ENCODE data around the gene UNC13A. TPM values are rescaled to one million over a fixed set of nuclear protein-coding genes. Genes with fewer than 3 reads are reported as not detected.

UNC13A gene
- total RNA-seq, 1 experiment from 2014 or later = 22.2 TPM

DNA sequence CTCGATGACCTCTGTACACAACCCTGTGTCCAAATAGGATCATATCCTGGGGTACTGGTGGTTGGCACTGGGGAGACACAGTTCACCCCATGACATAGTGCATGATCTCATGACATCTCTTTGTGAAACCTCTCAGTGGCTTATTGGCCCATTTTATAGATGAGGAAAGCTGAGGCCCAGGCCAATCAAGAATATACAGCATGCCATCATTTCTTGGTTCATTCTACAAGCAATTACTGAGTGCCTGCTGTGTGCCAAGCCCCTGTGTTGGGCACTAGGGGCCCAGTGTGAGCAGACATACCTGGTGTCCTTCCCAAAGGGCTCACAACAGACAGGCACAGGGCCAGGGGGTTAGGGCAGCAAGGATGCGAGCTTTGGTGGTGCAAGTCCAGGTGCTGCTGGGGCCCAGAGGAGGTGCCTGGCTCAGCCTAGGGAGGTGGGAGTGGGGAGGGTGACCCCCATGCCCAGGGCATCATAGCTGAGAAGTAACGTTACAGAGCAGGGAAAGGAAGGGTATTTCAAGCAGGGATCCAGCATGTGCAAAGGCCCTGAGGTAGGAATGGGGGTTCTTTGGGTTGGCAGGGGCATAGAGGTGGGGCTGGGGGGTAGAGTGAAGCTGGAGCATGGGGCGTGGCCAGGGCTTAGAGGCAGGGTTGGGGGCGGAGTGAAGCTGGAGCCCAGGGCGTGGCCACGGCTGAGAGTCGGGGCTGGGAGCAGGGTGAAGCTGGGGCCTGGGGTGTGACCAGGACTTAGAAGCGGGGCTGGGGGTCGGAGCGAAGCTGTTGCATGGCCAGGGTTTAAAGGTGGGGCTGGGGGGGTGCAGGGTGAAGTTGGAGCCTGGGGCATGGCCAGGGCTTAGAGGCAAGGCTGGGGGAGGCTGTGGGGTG is 112.0 kb downstream of the UNC13A start:
- Histone ChIP-seq H3K4ac (ENCODE audit: low read depth, low read length) (no peak overlapping the region), H3K4me2 (ENCODE audit: insufficient read depth, insufficient read length, low read length) (no peak overlapping the region), H2BK120ac (ENCODE audit: low read depth, low read length, poor library complexity, severe bottlenecking) (no peak overlapping the region), H3K18ac (ENCODE audit: insufficient read length, low read depth, low read length) (no peak overlapping the region), H3K27me3 (ENCODE audit: insufficient read depth, low read length) (no peaks in the 10 kb centered on the region), H3K23ac (ENCODE audit: insufficient read length, low read depth, low read length) (no peak overlapping the region), H3K79me1 (ENCODE audit: insufficient read depth, low read depth, low read length, poor library complexity, severe bottlenecking) (no peaks in the 10 kb centered on the region), H4K5ac (ENCODE audit: insufficient read length, low read depth, low read length) (no peak overlapping the region), H3K56ac (ENCODE audit: insufficient read length, low read depth, low read length) (no peak overlapping the region), H3K27ac (ENCODE audit: insufficient read length, low read depth, low read length) (no peak overlapping the region), H3K79me2 (ENCODE audit: insufficient read depth, low read length) (no peaks in the 10 kb centered on the region), H3K4me1 (ENCODE audit: insufficient read depth, low read length) (no peaks in the 10 kb centered on the region; the same call in 1 of the 2 replicates), H3K23me2 (ENCODE audit: insufficient read length, low read depth, low read length, poor library complexity, severe bottlenecking) (peaks cover 3% of the 10 kb centered on the region), H3T11ph (ENCODE audit: low read length) (no peak overlapping the region), H2BK5ac (ENCODE audit: insufficient read length, low read length) (no peak overlapping the region), H3K14ac (ENCODE audit: insufficient read depth, low read length) (no peak overlapping the region), H2BK12ac (ENCODE audit: insufficient read length, low read depth, low read length) (no peak overlapping the region), H3K9me3 (ENCODE audit: control insufficient read depth, low read depth, low read length) (no peaks in the 10 kb centered on the region), H2AK5ac (ENCODE audit: insufficient read length, low read length) (no peak overlapping the region), H3K9ac (ENCODE audit: extremely low read depth, insufficient read length, low read length) (no peak overlapping the region), H4K91ac (ENCODE audit: insufficient read length, low read depth, low read length) (no peak overlapping the region), H2AFZ (ENCODE audit: low read length) (no peak overlapping the region), H4K20me1 (ENCODE audit: control insufficient read depth, insufficient read depth, insufficient read length) (no peaks in the 10 kb centered on the region), H2BK15ac (ENCODE audit: low read depth, low read length) (no peak overlapping the region), H2BK20ac (ENCODE audit: low read depth, low read length, poor library complexity, severe bottlenecking) (no peak overlapping the region), H4K8ac (replicated peaks; ENCODE audit: insufficient read length, low read depth, low read length) (no peak overlapping the region)
- Mint-ChIP-seq H3K9me3 (no peaks in the 10 kb centered on the region; a peak in 1 of 5 replicates), H3K4me1 (peaks cover 20 to 31% of the 10 kb centered on the region in 2 experiments), H3K27ac (no peak overlapping the region; a peak in 1 of 7 replicates), H3K4me3 (peak overlapping the region in 1 of 2 experiments; percentile 32; a peak in 2 of 5 replicates), H3K27me3 (ENCODE audit: low read depth) (no peaks in the 10 kb centered on the region), H3K36me3 (ENCODE audit: insufficient read depth in 1 of 3, low read depth in 3 of 3) (peaks cover 24 to 37% (median 32%) of the 10 kb centered on the region in 3 experiments)
- no CpG with 5 or more reads among the region's 11 CpGs for WGBS (ENCODE audit: extremely low coverage, insufficient read length, low lambda C conversion rate)
- TF ChIP-seq, protein P1, sequence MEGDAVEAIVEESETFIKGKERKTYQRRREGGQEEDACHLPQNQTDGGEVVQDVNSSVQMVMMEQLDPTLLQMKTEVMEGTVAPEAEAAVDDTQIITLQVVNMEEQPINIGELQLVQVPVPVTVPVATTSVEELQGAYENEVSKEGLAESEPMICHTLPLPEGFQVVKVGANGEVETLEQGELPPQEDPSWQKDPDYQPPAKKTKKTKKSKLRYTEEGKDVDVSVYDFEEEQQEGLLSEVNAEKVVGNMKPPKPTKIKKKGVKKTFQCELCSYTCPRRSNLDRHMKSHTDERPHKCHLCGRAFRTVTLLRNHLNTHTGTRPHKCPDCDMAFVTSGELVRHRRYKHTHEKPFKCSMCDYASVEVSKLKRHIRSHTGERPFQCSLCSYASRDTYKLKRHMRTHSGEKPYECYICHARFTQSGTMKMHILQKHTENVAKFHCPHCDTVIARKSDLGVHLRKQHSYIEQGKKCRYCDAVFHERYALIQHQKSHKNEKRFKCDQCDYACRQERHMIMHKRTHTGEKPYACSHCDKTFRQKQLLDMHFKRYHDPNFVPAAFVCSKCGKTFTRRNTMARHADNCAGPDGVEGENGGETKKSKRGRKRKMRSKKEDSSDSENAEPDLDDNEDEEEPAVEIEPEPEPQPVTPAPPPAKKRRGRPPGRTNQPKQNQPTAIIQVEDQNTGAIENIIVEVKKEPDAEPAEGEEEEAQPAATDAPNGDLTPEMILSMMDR (conservative IDR thresholded peaks at IDR 0.05) = no peak
- DNase-seq = no peak

Data from H9 (cell line).